WERI-Rb-1 (cell line): ENCODE results near the gene ARID1B.

Experiments used
- DNase-seq: peaks from one replicate; pipeline ENCODE4 v3.0.0-alpha.2; 2020
- H3K27ac ChIP-seq: fragments of 250-450 bp; sonication (Bioruptor Pico); 2 replicates; pipeline ENCODE4 v1.5.1; 2020; ENCODE audit warnings: mild to moderate bottlenecking, moderate library complexity
- H3K27me3 ChIP-seq: fragments of 250-450 bp; sonication (Bioruptor Pico); 2 replicates; pipeline ENCODE4 v1.5.1; 2021; ENCODE audit warnings: mild to moderate bottlenecking, low read depth, moderate library complexity; ENCODE audit not compliant: insufficient read depth, severe bottlenecking
- H3K36me3 ChIP-seq: fragments of 250-450 bp; sonication (Bioruptor Pico); 2 replicates; pipeline ENCODE4 v1.5.1; 2020; ENCODE audit warnings: mild to moderate bottlenecking, moderate library complexity
- H3K4me3 ChIP-seq: 2 replicates; pipeline ENCODE4 v1.5.1; 2011; ENCODE audit warnings: low read depth, mild to moderate bottlenecking, control low read depth, low read length
- H3K9me3 ChIP-seq: fragments of 250-450 bp; sonication (Bioruptor Pico); 2 replicates; pipeline ENCODE4 v1.5.1; 2021; ENCODE audit warnings: mild to moderate bottlenecking, moderate library complexity; ENCODE audit not compliant: severe bottlenecking
- CTCF ChIP-seq: IDR thresholded peaks from 2 replicates; pipeline ENCODE4 v1.5.1; 2011; ENCODE audit warnings: low read depth, mild to moderate bottlenecking, control low read depth, inconsistent platforms, low read length

ARID1B gene

GRCh38 chr6:157232161-157232895 is 455.1 kb downstream of the ARID1B start:
- TF ChIP-seq CTCF = no peak
- no peaks in the 10 kb centered on the region for H3K27me3 ChIP-seq

GRCh38 chr6:157233156-157233555 is 456.0 kb downstream of the ARID1B start:
- H3K27me3 ChIP-seq = no peaks in the 10 kb centered on the region
- H3K36me3 ChIP-seq = no peaks in the 10 kb centered on the region
- TF ChIP-seq CTCF = no peak

More at GRCh38 chr6:157232161-157232895, 455.1 kb downstream of the ARID1B start:
- Histone ChIP-seq H3K27ac (no peak overlapping the region), H3K4me3 (no peak overlapping the region), H3K9me3 (no peaks in the 10 kb centered on the region), H3K36me3 (no peaks in the 10 kb centered on the region)
- DNase-seq = no peak

GRCh38 chr6:157233686-157234085 is 456.5 kb downstream of the ARID1B start:
- Histone ChIP-seq H3K27me3 (no peaks in the 10 kb centered on the region), H3K4me3 (no peak overlapping the region), H3K27ac (no peak overlapping the region), H3K9me3 (no peaks in the 10 kb centered on the region), H3K36me3 (no peaks in the 10 kb centered on the region)
- DNase-seq = no peak
- no peak for TF ChIP-seq CTCF

More at GRCh38 chr6:157233156-157233555, 456.0 kb downstream of the ARID1B start:
- Histone ChIP-seq H3K27ac (no peak overlapping the region), H3K4me3 (no peak overlapping the region), H3K9me3 (no peaks in the 10 kb centered on the region)
- no peak for DNase-seq

- DNase-seq = no peak
- Histone ChIP-seq H3K27ac (no peak overlapping the region), H3K9me3 (no peaks in the 10 kb centered on the region), H3K4me3 (no peak overlapping the region), H3K36me3 (no peaks in the 10 kb centered on the region), H3K27me3 (no peaks in the 10 kb centered on the region)
- TF ChIP-seq CTCF = 0 out of 2 replicates have a peak, but pooled peaks have one; percentile 15
Observed at GRCh38 chr6:157235600-157236039, 458.4 kb downstream of the ARID1B start.

GRCh38 chr6:157236040-157236725 is 459.0 kb downstream of the ARID1B start:
- H3K27ac ChIP-seq = no peak overlapping the region; the same call in 1 of the 2 replicates
- peaks cover 2% of the 10 kb centered on the region for H3K9me3 ChIP-seq
- no peak for DNase-seq
- H3K36me3 ChIP-seq = no peaks in the 10 kb centered on the region
- no peak overlapping the region for H3K4me3 ChIP-seq
- H3K27me3 ChIP-seq = no peaks in the 10 kb centered on the region
- no peak for TF ChIP-seq CTCF
